ENCODE measurements around the gene AK1.

- TF ChIP-seq CTCF (IDR thresholded peaks at IDR 0.05; ENCODE audit: low read length) (no peak), EZH2 (IDR thresholded peaks at IDR 0.05; ENCODE audit: borderline replicate concordance, low read length) (no peak)
Observed at GRCh38 chr9:127847178-127847510, 30.3 kb downstream of the AK1 start.

Measured in OCI-LY1 (cell line).